Measurements from ENCODE around the gene MTFR1L.

The MTFR1L gene

DNA sequence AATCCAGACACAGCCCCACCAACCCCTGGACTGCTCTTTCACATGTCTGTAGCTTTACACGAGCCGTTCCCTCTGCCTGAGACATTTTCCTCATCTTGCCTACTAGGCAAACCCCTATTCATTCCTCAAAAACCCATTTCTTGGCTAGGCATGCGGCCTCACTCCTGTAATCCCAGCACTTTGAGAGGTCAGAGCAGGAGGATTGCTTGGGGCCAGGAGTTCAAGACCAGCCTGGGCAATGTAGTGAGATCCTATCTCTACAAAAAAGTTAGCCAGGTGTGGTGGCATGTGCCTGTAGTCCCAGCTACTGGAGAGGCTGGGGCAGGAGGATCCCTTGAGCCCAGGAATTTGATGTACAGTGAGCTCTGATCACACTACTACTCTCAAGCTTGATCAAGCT, 44.7 kb downstream of the MTFR1L start:
- no peak for DNase-seq

DNA sequence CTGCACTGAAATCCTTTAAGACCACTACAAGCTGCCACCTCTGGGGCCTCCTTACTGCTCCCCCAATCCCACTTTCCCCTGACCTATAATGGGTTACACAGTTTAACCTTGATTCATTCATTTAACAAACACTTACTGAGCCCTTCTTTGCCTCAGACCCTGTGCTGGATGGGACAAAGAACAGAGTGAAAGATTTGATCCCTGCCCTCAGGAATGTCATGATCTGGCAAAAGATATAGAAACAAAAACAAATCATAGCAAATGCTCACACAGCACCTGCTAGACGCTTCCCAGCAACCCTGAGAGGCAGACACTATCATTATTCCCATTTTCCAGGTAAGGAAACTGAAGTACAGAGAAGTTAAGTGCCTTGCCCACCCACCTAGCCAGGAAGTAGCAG, 46.5 kb downstream of the MTFR1L start:
- DNase-seq, result no peak

DNA sequence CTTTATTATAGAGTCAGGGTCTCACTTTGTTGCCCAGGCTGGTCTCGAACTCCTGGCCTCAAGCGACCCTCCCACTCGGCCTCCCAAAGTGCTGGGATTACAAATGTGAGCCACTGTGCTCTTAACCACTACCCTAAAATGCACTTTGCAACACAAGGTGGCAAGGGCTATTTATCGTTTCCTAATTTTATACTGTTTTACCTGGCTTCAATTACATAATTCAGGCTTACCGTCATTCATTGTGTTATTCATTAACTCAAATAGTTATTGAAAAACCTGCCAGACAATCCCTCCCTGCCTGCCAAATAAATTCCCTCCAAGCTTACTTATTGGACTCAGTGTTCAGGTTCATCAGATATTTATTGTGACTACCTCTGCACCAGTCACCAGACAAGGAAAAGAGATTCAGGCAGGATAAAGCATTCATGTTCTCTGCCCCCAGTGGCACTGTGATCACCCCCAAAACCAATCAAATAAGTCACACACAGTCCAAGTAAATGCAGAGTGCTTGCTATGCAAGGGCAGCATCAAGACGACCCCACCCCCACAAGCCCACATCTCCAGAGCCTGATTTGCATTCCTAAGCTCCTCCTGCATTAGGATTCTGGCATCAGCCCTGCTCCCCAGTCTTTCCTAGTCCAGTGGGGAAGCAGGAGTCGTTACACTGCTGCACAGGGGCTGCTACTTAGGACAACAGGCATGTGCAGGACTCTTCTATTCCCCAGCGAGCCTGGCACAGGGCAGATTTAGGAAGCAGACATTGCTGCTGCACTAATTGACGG, 47.6 kb downstream of the MTFR1L start:
- no peak for DNase-seq

GRCh38 chr1:25869909-25870606, 50.3 kb downstream of the MTFR1L start:
- DNase-seq, result no peak

DNA sequence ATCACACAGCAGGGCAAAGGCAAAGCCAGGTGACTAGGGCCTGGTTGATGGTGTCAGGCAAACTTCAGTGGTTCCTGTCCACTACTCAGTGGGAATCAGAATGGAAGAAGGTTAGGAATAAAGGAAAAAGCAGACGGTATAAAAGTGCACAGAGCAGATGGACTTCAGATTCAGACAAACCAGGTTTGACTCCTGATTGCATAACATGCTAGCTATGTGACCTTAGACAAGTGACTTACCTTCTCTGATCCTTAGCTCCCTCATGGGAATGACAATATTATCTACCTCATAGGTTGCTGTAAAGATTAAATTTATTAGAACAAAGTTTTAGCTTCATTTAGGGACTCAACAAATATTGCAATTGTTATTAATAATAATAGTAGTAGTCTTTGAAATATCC, 50.9 kb downstream of the MTFR1L start:
- no peak for DNase-seq

DNA sequence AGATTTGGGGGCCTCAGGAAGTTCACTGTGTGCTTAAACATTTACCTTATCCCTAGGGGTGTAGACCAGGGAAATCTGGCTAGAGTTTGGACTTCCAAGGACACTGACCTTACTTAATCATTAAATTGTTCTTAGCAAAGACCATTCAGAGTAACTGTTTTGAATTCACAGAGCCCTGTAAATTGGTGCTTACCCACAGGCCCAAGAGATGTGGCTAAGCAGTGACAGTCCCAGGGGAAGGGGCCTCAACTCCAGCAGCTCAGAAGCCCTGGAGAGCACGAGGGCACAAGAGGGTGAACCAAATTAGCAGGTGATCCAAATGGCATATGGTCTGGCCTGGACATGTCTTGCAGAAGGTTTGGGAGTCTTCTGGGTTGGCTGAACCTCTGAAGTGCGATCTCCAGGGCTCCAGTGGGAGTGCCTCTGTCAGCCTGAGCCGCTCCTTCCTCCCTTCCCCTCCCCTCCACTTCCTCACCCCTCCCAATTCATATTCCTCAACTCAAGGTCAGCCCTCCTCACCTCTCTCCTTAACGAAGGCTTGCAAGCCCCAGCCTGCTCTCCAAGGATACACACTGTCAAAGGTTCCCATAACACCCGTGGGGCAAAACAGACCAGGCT, 51.4 kb downstream of the MTFR1L start:
- DNase-seq, result no peak

DNA sequence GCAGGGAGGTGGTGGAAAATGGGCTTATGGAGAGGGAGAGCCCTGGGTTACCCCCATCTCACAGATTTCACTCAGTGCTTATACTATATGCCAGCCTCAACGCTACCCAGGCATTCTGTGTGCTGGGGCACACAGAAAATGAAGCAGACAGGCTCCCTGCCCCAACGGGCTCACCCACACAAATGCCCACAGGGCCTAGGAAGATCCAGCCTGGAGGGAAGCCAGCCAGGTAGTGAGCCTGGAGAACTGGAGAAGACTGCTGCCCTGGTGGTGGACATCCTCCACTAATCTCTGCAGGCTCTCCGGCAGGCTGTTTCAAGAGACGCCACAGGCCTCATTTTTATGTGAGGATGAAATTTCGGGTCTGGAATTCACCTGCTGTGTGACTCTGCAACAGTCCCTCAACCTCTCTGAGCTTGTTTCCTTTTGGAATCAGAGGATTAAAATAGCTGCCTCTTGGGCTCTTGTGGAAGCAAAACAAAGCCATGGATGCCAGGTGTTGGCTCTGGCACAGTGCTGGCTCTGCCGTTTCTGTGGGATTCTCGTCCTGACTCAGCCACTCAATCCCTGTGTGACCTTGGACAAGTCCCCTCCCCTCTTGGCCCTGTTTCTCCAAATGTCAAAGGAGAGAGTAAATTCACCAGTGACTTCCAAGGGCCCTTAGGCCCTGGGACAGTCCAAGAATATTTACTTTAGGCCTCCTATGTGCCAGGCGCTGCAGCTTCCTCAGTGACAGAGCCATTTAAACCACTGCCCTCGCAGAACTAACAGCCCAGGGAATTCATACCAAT, 52.1 kb downstream of the MTFR1L start:
- DNase-seq, result no peak

DNA sequence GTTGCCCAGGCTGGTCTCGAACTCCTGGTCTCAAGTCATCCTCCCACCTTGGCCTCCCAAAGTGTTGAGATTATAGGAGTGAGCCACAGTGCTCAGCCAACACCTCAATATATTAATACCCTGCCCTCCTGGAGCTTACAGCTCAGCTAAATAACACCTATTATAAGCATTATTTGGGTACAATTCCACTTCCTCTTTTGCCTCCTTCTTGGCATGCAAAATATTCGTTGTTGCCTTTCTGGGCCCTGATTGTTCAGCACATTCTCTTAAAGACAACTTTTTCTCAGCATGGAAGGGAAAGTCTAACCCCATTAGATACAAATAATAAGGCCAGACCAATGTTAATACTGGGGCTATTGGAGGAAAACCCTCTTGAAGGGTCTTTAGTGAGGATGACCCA, 53.0 kb downstream of the MTFR1L start:
- DNase-seq, result no peak

- no peak for DNase-seq
Measured at GRCh38 chr1:25873120-25873519, 53.4 kb downstream of the MTFR1L start.

- no peak for DNase-seq
Measured at GRCh38 chr1:25874209-25874608, 54.5 kb downstream of the MTFR1L start.

- DNase-seq, result no peak
Measured at GRCh38 chr1:25874635-25875153, 54.9 kb downstream of the MTFR1L start.

DNA sequence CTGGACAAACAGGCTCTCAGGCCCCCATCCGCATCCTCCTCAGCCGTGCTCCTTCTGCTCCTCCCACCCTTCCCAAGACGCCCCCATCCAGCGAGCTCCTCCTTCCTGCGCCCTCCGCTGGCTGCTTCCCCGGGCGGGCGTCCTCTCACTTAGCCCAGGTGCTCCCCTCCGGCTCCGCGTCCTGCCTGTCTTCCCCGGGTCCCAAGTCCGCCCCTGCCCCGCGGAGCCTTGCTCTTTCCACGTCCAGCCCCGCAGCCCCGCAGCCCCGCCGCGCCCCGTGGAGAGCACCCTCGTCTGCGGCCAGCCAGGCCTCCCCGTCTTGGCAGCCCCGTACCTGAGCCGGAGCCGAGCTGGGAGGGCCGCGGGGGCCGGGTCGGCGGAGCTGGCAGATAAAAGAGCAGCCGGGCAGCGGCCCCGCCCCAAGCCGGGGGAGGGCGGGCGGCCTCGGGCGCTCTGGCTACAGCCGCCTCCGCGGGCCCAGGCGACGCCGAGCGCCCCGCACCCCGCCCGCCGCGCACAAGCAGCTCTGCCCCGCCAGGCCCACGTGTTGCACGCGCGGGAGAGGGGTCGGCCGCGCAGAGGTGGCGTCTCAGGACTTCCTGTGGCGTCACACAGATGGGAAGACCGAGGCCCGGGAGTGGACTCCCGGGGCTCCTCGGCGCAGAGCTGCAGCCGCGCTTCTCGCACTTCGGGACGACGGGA, 55.6 kb downstream of the MTFR1L start, which contains the start of gene PAQR7:
TSS of gene PAQR7 (minus strand) at position 555 of the 702 bp plus-strand sequence. CDS start 11,869 bp downstream, outside the sequence.
- DNase-seq, result peak; percentile 64 to 69

DNA sequence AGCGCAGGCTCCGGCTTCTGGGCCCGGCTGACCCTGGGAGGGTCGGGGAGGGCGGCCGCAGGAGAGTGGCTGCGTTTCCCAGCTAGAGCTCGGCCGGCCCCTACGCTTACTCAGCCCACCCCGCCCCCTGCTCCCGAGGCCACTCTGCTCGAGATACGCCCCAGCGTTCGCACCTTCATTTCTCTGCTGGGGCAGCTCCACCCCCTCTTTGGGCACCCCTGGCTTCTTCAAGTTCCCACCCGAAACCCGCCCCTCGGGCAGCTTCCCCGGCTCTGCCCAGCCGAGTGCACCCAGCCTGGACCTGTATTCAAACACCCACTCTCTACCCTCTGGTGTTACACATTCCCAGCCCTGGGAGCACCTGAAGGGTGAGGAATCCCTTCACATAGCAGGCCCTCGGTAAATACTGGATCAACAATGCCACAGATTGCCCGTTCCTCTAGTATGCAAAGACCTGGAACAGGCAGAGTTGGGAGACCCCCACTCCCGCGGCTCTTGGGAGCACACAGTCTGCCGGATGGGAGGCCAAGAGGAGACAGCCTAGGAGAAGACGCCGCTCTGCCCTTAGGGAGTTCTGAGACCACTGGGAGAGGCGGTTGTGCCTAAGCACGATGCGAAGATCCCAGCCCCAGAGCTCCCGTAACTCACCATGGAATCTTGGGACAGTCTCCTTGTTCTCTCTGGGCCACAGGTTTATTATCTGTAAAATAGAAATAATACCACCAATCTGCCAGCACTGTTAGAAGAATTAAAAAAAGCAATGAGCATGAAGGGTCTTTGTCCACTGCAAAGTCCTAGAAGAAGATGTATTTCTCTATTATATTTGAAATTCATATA, 56.3 kb downstream of the MTFR1L start:
- DNase-seq, result no peak

DNA sequence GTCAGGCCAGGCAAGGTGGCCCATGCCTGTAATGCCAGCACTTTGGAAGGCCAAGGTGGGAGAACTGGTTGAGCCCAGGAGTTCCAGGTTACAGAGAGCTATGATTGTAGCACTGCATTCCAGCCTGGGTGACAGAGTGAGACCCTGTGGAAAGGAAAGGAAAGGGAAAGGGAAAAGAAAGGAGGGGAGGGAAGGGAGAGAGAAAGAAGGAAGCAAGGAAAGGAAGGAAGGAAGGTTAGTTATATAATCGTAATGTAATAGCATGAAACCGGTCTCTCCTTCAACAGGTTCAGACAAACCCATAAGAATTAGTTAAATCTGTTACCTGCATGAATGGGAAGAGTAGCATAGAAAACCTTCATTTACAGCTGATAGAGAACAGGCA, 56.9 kb downstream of the MTFR1L start:
- no peak for DNase-seq

DNA sequence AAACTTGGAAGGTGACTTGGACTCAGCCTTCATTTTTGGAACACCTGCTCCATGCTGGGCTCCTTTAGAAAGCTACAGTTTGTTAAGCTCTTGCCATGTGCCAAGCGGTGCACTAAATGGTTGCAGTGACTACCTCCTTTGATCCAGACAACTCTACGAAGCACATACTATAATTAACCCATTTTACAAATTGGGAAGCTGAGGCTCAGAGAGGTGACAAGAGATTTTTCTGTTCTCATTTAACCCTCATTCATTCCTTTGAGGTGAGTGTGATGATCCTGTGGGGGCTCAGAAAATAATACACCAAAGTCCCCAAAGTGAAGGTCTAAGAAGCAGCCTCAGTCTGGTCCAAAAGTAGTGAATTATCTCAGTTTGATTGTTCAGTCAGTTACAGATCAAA, 57.4 kb downstream of the MTFR1L start:
- DNase-seq, result no peak

GRCh38 chr1:25878690-25879089, 58.9 kb downstream of the MTFR1L start:
- DNase-seq, result no peak

DNA sequence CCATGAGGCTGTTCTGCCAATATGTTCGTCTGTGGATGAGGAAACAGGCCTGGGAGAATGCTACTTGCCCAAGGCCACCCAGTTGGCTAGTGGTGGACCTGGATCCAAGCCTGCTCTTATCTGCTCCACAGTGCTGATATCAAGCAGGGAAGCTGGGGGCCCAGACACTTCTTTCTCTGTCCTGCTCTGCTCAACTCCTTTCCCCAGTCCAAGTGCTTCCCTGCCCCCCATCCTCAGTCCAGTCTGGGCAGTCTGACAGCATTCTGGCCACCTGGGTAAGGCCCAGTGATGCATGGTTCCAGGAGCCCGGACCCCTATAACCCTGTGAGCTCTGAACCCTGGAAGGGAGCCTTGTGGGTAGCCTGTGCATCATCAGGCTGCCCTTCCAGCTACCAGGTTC, 59.9 kb downstream of the MTFR1L start:
- no peak for DNase-seq

DNA sequence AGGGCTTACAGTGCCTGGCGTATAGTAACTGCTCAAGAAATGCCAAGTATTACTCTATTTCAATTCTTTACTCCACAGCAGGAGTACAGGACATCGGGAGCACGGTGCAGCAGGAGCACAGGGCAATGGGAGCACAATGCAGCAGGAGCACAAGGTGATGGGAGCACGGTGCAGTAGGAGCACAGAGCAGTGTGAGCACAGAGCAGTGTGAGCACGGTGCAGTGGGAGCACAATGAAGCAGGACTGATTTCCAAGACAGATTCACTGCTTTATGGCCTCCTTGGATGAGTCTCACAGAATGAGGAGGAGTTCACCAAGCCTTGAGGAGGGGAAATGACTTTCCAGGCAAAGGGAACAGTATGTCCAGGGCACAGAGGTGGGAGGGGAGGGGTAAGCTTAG, 60.8 kb downstream of the MTFR1L start:
- DNase-seq, result no peak

DNA sequence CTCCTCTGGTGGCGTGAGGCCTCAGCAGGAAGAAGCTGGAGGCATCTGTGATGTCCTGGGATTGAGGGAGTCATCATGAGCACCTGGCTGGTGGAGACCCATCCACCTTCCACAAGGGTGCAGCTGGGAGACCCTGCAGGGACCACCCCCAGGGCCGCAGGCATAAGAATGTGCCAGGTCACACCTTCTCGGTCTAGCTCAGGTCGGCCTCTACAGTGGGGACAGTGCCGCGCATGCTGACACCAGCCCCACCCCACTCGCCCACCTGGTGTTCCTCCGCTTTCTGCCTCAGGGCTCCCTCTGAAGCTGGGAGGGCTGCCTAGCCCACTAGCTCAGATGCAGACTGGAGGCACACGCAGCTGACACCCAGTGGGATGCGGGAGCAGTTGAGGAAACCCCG, 61.5 kb downstream of the MTFR1L start:
- no peak for DNase-seq
